Measurements from ENCODE around the gene CACYBP. TPM values are rescaled to one million over a fixed set of nuclear protein-coding genes. Genes with fewer than 3 reads are reported as not detected.
A peak's percentile ranks its signal among the peaks of the same experiment; 100 is the strongest.

CACYBP gene
- total RNA-seq, 1 donor, result 35.5 TPM

DNA sequence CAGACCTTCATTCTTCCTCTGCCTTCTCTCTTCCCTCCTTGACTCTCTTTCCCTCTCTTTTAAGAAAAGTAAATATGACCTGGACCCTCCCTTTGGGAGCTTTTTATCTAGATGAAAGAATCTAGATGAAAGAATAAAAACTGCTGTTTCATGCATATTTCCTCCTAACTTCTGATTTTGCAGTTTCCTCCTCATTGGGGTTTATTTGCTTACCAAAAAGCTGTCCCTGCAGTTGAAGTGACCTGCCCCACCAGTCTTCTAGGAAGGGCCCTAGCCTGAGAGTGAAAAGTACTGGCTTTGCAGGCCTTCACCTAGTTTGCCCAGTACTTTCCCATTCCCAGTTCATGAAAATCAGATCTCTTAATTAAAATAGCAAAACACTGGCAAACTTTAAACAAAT lies 28.3 kb upstream of the CACYBP start:
- no peak for DNase-seq (ENCODE audit: low read depth in 2 of 3, low spot score in 2 of 3)

DNA sequence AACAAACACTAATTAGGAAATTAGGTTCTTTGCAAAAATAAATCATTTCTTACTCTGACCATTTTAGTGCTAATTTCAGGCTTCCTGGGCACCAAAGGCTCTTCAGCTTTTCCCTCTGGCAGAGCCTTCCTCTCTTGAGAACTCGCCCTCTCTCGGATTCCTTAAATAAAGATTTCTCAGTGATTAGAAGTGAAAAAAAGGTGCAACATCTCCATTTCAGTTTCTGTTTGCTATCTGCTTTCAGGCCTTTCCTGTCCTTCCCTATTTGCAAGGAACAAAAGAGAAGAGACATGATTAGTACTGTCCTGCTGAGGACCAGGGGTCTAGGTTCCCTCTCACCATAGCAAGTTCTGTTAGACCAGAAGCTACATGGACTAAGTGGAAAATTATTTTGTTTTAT lies 27.8 kb upstream of the CACYBP start:
- no peak for DNase-seq (ENCODE audit: low read depth in 2 of 3, low spot score in 2 of 3)

DNA sequence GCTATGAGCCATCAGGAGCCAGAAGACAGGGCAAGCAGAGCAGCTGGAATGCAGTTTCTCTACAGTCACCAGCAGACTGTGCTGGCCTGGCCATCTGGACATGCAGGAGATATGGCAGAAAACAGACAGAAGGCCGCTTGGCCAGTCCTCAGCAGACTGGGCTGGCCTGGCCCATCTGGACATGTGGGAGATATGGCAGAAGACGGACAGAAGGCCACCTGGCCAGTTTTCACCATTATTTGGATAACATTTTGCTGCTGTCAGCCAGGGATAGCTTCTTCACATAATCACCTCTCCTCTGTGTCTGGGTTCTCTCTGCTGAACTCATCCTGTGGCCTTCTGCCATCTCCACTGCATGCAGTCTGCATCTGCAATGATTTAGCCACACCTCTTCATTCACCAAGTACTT lies 25.0 kb upstream of the CACYBP start:
- DNase-seq (ENCODE audit: low read depth in 2 of 3, low spot score in 2 of 3), result no peak

DNA sequence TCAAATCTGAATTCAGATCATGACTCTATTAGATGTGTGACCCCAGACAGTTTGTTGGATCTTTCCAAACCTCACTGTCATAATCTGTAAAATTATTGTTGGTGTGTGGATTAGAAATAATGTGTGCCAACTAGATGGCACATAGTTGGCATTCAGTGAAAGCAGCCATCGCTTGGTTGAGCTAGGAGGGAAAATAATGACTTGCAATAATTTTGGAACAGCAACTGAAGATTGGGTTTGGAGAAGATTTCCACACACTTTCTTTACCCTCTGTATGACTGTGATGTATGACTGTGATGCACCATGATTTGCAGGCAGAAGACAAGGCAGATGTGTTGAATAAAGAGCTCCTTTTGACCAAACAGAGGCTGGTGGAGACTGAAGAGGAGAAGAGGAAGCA lies 24.0 kb upstream of the CACYBP start:
- no peak for DNase-seq (ENCODE audit: low read depth in 2 of 3, low spot score in 2 of 3)

DNA sequence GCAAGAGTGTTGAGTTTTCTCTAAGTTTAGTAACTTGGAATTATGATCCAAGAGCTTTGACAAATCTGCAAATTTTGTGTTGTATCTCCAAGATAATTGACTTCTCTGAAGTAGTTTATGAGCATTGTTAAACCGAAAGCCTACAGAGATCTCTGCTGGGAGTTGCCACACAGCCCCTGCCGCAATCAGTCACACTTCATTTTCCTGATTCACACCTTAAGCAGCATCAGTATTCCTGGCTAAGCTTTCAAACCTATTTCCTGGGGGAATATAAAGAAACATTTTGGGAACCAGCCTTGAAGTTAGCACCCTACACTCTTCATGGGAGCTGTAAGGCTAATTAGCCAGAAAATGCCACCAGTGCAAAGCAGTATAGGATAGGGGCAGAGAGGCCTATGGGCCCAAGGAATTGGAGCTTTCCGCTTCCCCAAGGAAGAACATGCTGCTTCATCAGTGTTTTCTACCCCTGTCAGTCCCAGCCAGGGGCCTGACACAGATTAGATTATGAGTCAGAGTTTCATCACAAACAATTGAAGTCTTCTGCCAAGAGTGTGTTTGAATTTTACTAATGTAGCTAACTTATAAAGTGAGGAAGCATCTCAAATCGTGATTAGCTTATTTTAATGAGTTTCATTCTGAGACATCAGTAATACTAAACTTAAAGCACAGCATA lies 23.2 kb upstream of the CACYBP start:
- no peak for DNase-seq (ENCODE audit: low read depth in 2 of 3, low spot score in 2 of 3)

DNA sequence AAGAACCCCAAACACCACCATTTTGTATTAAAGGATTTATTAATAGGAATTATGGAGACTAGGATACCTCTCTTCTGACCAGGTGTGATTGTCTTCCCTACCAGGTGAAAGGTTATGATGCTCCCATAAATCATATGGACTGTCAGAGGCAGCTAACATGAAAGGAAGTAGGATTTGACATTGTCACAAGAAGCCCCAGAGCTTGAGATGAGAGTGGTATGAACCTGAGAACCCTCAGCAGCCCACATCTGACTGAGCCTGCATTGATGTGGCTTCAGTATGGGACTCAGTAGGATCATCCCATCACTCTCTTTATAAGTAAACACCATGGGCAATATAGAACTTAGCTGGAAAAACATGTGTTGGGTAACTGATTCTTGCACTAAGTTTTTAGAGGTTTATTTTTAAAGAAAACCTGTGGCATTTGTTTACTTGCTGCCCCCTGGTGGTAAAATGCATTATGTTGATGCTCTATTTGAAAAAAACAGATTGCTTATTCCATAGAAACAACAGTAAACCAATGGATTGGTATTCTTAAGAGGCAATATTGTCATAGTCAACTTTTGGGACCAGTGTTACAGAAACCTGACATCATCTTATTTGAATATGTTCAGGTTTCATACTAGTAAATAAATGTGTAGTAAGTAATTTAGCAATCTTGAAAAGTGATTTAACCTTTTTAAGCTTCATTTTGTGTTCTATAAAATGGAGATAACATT lies 16.6 kb upstream of the CACYBP start:
- peak in 2 of 3 donors; percentile 44 to 83 for DNase-seq (ENCODE audit: low read depth in 2 of 3, low spot score in 2 of 3)

DNA sequence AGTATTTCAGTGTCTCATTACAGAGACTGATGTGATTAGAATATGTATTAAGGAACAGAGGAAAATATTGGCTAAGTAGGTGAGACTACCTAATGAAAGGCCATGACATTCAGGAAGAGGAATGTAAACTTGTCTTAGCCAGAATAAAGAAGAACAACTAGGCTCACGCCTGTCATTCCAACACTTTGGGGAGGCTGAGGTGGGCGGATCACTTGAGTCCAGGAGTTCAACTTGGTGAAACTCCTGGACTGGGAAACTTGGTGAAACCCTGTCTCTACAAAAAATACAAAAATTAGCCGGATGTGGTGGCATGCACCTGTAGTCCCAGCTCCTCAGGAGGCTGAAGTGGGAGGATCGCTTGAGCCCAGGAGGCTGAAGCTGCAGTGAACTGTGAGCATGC lies 14.8 kb upstream of the CACYBP start:
- DNase-seq (ENCODE audit: low read depth in 2 of 3, low spot score in 2 of 3), result no peak

DNA sequence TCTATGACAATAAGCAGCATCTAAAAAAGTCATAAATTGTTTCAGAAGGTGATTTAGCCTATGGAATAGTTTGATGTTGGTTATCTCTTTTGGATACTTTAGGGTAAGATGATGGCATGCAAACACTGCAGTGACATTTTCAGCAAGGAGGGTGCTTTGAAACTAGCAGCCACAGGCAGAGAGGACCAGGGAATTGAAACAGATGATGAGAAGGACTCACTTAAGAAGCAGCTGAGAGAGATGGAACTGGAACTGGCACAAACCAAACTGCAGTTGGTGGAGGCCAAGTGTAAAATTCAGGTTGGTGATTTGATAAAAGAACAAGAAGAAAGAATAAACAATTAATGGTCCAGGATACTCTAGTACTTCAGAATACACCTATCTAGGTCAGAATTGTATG lies 11.2 kb upstream of the CACYBP start:
- DNase-seq (ENCODE audit: low read depth in 2 of 3, low spot score in 2 of 3), result no peak

DNA sequence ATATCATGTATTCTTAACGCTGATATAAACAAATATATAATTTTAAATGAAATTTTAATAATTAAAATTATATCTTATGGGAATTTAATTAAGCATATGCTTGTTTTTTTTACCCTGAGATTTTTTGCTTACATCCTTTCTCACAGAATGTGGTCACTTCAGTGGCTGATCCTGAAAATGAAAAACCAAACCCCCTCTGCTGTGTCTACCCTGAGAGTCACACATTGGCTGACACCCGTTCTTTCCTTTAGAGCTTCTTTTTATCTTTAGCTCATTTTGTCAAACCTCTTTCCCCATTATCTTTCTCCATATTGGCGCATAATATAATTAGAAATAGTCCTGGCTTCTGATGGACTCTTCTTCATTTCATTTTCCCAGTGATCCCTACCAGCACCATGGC lies 10.8 kb upstream of the CACYBP start:
- no peak for DNase-seq (ENCODE audit: low read depth in 2 of 3, low spot score in 2 of 3)

DNA sequence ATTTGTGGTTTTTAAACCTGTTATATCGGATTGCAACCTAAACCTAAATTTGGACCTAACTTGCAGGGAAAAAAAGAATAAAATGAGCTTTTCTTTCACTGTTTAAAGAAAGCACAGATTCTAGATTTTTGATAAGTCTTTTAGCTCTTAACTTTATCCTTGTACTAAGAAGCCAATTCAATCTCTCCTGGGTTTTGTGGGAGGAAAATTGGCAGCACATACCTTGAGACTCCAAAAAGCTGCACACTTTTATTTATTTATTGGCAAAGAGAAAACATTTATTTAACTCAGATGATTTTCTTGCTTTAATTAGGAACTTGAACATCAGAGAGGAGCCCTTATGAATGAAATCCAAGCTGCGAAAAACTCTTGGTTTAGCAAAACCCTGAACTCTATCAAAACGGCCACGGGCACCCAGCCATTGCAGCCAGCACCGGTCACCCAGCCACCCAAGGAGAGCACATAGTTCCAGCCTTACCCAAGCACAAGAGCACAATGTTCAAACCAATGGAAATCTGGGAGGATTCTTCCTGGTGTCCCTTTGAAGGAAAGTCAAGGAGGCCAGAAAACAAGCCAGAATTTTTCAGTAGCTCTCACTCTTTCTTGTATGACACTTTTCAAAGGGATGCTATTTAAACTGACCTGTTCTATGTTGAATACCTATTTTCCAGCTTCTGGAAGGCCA lies 10.1 kb upstream of the CACYBP start:
- DNase-seq (ENCODE audit: low read depth in 2 of 3, low spot score in 2 of 3), result no peak

DNA sequence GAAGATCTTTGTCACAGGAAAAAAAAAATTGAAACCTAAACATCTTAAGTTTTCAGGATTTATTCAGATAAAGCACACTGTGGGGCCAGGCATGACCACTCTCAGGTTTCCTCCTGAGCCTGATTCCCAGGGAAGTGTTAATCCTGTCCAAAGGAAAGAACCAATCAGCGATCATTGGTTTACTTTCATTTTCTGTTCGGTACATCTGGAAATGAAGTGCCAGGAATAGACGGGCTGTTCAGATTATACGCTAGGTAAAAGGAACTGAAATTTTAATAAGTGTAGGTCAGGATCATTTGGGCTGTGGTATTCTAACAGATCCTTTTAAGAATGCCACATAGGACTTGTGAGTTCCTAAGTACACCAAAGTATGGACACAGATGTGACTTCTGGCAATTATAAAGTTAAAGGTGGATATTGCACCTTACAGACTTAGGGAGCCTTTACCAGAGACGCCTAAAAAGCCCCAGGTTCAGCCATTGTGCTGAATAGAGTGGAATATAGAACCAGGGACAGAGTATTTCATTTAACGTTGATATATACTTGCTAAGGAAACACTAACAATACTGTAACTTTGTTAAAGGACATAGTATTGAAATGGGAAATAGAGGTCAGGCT lies 9.3 kb upstream of the CACYBP start:
- peak in 2 of 3 donors; percentile 42 to 62 for DNase-seq (ENCODE audit: low read depth in 2 of 3, low spot score in 2 of 3)

DNA sequence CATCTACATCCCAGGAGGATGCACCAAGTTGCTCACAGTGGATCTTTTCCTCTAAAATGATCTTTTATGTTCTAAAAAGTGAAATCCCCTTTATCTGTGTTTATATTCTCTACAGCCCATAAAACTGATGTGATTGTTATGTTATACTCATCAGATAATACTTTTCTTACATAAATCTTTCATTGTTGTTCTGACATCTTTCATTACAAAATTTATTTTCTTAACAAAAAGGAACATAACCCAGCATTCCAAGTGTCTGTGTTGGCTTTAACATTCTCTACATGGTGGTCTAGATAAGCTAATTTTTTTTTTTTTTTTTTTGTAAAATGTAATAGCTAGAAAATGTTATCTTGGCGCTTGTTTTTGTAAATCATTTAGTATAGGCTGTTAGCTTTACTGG lies 8.3 kb upstream of the CACYBP start:
- DNase-seq (ENCODE audit: low read depth in 2 of 3, low spot score in 2 of 3), result no peak

DNA sequence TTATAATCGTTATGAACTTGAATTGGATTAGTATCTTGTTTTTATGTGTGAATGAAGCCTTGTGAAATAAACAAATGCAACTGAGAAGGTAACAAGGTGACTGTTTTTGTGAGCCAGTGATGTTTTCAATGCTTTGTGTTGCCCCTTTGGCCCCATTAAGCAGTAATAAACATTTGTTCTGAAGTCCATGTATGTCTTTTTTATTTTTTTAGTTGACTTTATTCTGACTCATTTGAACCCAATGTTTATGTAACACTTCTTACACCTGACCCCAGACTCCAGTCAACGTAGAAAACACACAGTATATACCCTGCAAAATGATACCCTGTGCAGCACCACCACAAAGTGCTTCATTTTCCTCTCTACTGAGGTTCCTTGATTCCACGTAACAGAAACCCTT lies 4.6 kb upstream of the CACYBP start:
- DNase-seq (ENCODE audit: low read depth in 2 of 3, low spot score in 2 of 3), result no peak

DNA sequence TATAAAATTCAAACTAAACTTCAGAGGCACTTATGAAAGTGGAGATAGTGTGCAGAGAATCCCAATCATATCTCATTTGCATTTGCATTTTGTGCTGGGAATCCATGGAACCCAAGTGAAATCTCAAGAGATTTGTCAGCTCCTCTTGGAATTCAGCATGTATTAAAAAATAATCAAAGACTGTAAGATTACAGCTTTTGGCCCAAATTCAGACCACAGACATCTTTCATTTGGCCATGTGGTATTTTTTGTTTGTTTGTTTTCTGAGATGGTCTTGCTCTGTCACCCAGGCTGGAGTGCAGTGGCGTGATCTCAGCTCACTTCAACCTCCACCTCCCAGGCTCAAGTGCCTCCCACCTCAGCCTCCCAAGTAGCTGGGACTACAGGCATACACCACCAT lies 3.8 kb upstream of the CACYBP start:
- DNase-seq (ENCODE audit: low read depth in 2 of 3, low spot score in 2 of 3), result no peak

DNA sequence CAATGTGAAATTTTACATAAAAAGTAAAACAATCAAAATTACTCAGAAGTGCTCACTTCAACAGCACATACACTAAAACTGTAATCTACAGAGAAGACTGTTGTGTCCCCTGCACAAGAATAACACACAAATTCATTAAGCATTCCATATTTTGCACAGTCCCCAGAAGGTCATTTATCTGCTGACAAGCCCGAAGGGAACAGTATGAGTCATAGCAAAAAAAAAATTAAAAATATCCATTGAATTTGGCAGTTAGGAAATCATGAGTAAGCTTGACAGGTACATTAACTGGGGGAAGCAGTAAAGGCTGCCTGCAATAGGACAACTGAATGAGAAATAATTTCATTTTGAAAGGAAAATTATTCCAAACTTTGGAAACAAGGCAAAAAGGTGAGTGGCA lies 3.3 kb upstream of the CACYBP start:
- DNase-seq (ENCODE audit: low read depth in 2 of 3, low spot score in 2 of 3), result peak in 1 of 3 donors; percentile 8

DNA sequence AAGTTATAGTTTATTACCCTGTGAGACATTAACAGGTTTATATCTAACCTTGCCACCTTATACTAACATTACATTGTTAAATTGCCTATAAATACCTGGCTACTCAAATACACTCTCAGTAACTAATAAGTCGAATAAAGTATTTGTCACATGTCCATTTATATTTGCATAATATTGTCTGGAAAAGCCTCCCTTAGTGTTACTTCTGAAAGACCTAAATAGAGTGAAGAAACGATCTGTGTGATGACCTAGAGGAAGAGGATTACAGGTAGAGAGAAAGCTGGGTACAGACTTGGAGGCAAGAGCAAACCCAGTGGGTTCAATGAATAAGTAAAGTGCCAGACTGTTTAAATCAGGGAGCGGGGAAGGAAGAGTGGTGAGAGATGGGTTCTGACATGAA lies 2.7 kb upstream of the CACYBP start:
- DNase-seq (ENCODE audit: low read depth in 2 of 3, low spot score in 2 of 3), result no peak

DNA sequence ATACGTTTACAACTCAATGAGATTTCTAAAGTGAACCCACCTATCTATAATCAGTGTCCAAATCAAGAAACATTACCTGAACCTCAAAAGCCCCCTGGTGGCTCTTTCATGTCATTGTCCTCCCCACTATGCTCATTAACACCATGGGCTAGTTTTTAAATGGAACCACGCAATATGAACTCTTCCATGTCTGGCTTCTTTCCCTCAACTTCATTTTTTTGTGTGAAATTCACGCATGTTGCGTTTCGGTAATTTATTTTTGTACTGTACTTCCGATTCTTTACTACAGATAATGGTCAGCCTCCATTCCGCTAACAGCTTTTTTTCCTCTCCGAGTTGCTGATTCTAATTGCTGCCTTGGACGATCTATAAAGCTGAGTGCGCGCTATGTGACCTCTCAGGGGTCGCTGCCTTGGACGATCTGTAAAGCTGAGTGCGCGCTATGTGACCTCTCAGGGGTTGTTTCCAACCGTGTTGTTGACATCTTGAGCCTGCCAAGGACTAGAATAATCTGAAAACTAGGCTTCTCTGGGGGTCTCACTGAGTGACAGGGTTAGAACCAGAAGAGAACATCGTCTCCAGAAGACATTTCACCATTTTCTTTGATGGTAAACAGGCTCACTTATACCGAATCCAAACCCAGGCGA lies 1.1 kb upstream of the CACYBP start:
- peak; percentile 41 to 84 (median 71) for DNase-seq (ENCODE audit: low read depth in 2 of 3, low spot score in 2 of 3)

DNA sequence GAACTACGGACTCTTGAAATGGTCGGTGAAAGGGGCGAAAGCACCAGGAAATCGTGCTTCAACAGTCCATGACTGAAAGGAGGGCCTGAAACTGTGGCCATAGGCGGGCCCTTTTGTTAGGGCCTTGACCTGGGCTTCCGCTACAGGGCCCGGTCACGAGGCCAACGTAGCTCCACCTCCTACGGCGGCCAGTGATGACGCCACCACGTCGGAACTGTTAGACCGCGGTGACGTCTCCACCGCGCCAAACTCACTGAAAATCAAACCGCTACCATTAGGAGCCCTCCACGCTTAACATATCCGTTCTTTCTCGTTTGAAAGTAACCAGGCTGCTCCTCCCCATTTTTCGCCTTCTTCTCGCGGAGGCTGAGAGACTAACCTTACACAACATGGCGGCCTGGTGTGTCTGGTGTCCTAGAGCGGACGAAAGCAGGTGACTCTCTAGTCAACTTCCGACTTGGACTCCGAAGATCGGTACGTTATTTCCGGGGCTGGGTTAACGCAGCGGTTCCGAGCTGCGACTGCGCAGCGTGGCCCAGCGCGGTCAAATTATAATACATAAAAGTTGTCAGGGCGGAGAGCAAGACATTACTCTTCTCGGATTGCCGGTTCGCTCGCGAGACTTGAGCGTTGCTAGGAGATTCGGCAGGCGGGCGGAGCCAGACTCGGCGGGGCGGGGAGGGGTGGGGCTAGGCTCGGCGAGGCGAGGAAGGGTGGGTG lies 371 bp upstream of the CACYBP start:
- DNase-seq (ENCODE audit: low read depth in 2 of 3, low spot score in 2 of 3), result peak; percentile 98 to 99 (median 99)

DNA sequence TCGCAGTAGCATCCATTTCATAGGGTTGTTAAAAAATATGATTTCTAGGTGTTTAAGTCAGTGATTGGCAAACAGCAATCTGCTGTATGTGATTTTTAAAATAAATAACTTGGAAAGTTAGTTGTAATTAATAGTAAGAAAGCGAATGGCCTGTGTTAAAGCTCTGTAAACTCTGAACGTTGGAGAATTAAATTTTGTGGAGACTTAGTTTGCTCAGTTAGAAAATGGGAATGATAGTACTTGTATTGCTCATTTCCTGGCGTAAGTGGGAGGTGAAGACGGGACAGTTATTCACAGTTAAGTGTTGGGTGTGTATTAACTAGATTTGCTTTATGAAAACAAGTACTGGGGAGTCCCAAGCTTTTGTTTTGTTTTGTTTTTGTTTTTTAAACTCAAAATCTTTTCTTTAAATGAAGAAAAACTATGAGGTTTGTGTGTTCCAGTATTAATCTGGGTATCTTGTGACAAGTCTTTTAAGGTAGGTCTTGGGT lies 995 bp downstream of the CACYBP start:
- no peak for DNase-seq (ENCODE audit: low read depth in 2 of 3, low spot score in 2 of 3)

DNA sequence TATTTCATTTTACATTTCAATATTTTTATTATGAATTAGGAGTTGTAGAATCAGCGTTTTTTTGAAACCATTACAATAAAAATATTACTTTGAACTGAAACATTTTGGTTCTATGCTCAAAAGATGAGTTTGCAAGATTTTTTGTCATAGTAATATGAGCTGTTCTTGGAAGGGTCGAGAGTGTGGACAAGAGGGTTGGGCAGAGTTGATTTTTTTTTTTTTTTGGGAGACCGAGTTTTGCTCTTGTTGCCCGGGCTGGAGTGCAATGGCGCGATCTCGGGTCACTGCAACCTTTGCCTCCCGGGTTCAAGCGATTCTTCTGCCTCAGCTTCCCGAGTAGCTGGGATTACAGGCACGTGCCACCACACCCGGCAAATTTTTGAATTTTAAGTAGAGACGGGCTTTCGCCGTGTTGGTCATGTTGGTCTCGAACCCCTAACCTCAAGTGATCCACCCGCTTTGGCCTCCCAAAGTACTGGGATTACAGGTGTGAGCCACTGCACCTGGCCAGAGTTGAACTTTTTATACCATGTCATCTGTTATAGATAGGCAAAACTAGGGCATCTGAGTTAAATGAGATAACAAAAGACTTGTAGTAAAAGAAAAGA lies 3.3 kb downstream of the CACYBP start:
- no peak for DNase-seq (ENCODE audit: low read depth in 2 of 3, low spot score in 2 of 3)
